ENCODE results near the gene ARHGAP26.
A peak's percentile ranks its signal among the peaks of the same experiment; 100 is the strongest.
"Not testable (repeated sequence)": the region's sequence is repeated elsewhere in the genome, so short reads cannot be mapped to it uniquely, and the experiment has no call there.

Gene ARHGAP26

DNA sequence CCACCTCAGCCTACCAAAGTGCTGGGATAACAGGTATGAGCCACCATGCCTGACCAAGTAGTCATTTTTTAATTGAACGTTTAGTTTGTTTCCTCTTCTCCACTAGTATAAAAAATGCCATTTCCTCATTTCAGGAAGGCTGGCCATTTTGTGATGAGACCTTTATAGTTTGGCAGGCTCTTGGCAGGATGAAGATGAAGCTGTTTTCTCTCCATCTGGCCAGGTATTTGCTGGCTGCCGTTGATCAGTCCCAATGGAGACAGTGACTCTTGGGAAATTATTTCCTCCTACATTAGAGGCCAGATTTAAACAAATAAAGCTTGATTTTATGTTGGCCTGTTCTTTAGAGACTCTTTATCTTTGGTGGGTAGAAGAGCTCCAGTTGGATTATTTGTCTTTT, 199.0 kb downstream of the ARHGAP26 start:
- no peak for DNase-seq

DNA sequence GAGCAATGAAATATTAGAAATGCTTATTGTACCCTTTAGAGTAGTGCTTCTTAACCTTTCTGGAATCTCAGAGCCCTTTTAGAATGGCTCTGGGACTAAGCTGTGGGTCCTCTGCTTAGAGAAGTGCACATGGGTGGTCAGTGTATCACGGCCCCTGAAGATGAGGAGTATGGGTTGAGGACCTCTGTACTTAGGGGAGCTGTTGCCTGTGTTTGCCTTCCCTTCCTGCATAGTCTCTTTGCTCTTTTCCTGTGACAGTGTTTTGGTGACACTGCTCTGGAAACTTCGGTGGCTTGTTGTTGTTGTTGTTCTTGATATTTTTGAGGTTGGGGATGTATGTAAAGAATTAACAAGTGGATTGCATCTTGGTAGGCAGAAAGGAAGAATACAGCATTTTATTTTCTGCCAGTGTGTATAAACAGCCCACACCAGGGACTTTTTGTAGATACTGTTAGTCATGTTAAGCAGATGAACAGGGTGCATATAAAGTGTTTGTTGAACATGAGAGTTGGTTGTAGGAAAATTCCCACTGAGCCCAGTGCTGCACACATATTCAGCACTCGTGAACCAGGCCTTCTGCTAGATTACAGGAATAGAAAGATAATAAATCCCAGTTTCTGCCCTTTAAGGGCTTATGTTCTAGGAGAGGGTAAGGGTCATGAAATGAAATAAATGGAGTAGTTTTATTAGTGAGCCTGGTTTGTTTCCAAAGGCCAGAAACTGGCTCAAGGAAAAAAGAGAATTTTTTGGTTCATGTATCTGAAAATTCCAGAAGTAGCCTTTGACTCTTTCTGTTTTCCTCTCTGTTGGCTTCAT, 199.7 kb downstream of the ARHGAP26 start:
- DNase-seq: no peak

DNA sequence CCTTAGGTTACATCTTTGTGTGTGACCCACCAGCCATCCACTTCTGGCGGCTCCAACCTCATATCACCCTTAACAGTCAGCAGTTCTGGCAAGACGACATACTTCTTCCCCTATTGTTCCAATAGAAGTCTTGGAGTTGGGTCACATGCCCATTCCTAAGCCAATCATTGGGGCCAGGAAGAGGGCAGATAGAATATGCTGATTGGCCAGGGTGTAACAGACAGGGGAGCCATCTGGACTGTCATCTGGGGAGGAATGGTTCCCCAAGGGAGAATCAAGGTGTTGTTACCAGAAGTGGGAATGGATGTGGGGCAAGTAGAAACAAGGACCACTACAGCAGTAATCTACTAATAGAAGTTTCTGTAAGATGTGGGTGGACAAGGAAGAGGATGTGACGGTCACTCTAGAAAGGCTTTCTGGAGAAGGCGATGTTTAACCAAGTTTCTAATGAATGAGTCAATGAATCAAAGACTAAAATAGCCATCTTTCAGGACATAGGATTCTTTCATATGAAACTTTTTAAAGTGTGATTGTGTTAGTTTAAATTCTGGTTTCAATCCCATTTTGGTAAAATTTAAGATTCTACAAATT, 200.4 kb downstream of the ARHGAP26 start:
- no peak for DNase-seq

DNA sequence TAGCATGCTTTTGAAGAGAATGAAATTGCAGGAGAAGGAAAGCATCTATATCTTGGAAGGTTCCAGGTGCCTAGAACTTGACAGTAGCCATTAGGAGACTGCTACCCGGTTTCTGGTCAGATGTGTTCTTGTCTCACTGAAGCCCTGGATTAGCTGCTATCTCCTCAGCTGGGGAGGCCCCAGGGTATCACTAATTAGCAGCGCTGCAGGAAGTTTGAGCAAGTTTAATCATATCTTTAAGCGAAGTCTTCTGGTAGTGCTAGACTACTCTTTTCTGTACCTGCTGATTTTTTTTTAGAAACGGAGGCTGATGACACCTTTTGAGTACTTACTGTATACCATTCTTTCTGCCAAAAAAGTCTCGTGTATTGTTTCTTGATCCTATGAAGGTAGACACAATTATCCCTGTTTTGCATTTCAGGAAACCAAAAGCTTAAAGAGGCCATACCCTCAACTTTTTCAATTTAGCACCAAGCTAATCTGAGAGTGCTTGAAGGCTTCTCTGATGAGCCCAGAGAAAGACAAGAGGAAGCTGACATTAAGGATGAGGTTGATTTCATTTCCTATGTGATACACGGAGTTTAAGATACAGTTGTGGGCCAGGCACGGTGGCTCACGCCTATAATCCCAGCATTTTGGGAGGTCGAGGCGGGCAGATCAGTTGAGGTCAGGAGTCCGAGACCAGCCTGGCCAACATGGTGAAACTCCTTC, 201.3 kb downstream of the ARHGAP26 start:
- no peak for DNase-seq

DNA sequence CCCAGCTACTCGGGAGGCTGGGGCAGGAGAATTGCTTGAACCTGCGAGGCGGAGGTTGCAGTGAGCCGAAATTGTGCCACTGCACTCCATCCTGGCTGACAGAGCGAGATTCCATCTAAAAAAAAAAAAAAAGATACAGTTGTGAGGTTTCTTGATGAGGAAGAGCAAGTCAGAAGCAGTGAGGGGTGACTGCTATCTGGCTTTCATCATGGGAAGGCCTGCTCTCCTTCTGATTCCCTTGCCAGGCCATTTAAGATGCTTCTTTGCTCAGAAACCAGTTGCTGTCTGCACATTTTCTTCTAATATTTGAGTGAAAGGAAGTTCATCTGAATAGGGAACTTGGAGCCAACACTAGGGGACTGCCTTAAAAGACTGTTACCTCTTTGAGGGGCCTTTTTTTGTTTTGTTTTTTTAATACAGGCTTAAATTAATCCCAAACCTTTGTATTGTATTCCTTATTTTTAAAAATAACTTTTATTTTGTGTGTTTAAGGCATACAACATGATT, 201.9 kb downstream of the ARHGAP26 start:
- DNase-seq: no peak

DNA sequence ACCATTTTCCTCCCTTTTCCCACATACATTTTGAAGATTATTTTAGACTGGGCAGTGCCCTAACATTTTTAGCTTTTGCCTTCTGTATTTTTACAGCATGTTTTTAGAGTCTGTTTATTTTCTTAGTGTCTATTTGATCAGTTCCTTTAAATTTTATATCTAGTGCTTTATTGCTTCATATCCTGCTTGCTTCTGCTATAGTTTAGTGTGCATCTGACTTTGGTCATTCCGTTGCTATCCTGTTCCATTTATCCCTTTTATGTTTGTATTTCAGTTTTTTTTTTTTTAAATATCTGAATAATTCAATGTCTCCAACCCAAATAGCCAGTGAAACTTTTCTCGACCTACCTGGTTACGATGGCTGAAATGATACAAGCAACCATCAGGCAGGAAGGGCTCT, 203.8 kb downstream of the ARHGAP26 start:
- no peak for DNase-seq

DNA sequence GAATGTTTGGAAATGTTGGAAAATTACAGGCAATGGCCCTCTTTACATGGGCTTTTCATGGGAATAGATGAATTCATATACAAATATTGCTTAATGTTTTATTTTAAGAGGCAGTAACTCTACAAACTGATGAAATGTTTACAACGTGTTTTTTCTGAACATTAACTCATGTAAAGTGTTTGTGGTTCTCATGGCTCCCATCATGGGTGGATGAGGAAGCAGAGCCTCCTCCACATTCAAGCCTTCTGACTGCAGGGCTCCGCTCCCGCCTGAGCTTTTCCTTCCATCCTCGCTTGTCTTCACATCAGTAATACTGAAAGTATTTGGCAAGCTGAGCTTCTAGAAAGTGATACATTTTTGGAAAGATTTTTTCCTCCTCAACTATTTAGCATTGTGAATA, 204.2 kb downstream of the ARHGAP26 start:
- DNase-seq: no peak

DNA sequence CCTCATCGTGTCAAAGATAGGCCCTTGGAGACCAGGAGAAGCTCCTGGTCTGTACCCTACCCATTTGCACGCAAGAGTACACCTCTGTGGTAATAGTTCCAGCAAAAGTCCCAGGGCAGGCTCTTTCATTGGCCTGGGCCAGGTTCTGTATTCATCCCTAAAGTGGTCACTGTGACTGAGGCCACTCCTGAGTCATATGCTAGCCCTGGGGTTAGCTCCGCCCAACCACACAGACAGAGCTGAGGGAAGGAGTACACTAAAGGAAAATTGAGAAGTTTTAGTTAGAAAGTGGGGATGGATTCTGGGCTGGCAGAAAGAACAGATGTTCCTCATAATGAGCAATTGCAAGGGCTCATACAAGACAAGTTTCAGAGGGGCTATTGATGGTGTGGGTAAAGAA, 206.7 kb downstream of the ARHGAP26 start:
- no peak for DNase-seq

DNA sequence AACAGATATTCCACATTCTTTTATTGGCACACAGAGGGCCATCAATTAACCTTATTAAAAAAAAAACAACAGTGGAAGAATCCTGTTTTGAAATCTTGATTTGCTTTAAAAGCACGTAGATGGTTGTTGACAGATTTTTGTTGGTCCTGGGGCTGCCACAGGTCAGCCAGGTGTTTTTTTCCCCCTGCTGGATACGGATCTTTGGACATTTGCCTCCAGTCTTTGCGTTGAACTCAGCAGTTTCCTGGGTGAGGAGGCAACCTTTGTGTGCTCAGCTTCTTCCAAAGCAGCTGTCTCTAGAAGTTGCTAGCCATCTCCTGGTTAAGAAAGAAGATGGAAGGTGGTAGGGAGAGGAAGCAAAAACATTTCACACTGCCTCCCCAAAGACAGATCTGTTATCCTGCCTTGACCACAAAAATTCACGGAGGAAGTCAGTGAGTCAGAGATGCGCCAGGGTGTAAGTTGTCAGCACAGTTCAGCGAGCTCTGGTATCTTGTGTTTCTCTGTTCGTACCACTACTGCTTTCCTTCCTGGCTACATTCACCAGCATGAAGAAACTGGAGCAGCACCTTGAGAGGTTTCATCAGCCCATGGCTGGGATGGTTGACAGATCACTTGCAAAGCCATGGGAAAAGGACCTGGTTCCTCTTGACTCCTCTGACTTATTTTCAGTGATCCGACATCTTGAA, 207.3 kb downstream of the ARHGAP26 start:
- peak; percentile 58 for DNase-seq

DNA sequence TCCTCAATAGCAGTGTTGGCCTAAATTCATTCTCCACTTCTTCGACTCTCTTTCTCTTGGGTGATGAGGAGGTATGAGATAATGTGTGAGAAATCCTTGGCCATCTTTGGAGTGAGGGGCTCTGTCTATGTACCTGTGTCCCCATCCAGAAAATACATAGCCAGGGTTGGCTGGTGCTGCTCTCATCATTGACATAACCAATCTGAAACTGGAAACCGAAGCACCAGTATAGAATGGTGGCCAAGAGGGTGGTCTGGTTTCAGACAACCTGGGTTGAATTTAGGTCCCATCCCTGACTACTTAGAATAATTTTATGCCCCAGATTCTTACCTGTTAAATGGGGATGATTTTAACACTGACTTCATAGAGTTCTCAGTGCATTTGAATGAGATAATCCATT, 208.1 kb downstream of the ARHGAP26 start:
- no peak for DNase-seq

DNA sequence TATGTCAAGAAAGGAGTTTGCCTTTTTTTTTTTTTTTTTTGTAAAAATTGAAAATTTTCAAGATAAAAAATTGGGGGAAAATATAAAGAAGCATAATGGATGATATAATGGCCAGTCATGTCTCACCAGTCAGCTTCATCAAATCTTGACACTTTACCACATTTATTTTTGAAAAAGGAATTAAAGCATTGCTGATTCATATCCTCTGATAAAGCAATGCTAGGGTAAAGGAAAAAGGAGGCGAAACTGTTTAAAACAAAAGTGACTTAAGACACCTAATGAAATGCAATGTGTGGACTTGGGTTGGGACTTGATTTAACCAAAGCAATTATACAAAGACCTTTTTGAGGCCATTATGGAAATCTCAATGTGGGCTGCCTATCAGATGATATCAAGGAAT, 208.5 kb downstream of the ARHGAP26 start:
- no peak for DNase-seq

DNA sequence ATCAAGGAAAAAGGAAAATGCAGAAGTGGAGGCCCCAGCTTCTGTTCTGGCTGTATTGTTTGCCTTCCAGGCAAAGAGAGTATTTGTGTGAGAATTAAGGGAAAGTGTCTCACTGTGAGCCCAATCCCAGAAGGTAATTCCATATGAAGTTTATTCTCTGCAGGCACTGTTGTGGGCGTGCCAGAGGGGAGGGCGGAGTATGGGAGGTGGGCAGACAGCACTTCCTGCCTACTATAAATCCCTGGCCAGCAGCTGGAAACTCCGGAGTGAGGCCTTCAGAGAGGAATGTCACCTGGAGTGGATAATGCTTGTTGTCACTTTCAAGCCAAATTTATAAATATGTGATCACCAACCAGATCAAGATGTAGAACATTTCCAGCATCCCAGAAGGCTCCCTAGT, 209.5 kb downstream of the ARHGAP26 start:
- DNase-seq: no peak

DNA sequence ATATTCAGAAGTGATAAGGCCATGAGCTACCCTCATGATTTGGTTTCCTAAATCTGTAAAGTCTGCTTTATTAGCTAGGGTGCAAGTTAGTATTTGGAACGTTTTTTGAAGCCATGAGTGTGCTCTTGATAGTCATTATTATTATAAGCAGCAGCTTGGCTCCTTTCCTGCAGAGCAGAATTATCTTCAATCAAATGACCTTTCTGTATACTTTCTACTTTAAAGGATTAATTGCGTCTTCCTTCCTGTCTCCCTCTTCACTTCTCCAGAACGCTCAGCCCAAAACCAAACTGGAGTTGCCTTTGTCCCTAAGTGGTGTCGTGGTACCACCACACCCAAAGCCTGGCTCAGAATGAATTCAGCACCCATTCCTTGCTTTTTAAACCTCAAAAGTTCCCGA, 211.3 kb downstream of the ARHGAP26 start:
- no peak for DNase-seq

DNA sequence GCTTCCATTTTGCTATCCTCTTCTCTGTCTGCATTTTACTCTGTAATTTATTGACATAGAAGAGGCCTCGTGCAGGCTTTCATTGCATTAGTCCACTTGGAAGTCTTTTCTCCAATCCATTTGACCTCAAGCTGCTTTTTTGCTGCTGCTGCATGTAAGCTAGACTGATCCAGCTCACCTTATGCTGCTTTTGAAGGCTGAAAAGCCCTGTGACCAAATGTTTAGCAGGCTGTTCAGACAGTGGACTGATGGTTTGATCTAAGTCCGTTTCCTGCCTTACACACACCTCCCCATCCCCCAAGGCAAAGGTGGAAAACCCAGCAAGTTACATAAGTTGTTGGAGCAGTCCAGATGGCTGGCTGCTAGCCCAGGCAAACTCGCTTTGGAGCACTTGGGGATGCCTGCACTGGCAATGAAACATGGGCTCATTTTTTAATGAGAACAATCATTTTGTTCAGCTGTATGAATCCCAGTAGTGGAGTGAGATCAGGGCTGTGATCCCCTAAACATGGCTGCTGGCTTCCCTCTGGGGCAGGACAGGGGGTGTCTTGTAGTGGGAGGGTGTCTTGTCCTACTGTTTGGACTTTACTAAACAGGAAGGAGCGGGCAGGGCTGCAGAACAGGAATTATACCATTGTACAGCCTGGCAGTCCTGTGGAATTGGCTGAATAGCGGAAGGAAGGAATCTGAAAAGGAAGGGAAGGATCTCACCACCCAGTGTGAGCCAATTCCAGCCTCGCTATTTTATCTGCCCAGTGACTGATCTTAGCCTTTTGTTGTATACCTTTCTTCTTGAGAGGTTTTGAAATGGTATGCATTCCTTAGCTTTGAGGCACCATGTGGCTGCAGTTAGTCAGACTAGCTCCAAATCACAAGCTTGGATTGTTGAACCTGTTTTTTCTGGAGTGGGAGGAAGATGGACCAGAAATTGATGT, 212.0 kb downstream of the ARHGAP26 start:
- no peak for DNase-seq

DNA sequence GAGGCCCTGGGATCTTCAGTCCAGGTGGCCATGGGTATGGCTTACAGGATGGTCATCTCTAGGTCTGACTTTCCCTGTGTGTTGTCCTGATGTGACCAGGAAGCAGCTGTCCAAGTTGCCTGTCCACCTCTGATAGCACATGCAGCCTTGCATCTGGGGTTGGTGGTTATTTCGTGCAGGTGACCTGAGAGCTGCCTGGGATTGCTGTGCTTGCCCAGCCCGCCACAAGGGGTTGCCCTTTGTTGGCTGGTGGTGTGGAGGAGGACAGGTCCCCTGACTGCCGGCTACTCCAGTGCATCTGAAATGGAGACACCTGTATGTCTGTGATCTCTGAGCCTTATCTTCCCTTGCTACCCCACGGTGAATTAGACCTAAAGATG, 212.6 kb downstream of the ARHGAP26 start:
- no peak for DNase-seq

DNA sequence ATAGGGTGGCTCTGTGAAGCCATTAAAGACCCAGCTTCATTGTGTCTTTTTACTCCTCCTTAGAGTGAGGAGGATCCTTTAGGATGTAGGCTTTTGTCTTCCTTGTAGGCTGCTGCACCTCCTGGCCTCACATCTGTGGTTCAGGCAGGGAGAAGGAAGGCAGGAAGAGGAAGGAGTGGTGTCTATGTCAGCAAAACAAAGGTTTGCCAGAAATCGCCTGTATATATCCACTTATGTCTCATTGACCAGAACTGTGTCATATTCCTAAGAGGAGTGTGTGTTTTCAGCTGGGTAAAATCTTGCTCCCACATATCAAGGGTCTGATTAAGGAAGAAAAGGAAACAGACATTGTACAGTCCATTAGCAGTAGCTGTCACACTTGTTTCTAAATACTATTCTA, 213.8 kb downstream of the ARHGAP26 start:
- DNase-seq: no peak

DNA sequence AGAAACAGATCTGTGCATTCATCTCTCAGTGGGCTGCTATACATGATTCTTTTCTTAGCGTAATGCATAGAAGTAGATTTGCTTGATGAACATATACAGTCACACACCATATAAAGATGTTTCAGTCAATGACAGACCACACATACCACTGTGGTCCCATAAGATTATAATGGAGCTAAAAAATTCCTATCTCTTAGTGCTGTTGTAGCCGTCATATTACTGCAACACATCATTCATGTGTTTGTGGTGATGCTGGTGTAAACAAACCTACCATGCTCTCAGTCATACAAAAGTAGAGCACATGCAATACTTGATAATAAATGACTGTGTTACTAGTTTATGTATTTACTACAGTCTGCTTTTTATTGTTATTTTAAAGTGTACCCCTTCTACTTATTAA, 214.3 kb downstream of the ARHGAP26 start:
- DNase-seq: no peak

DNA sequence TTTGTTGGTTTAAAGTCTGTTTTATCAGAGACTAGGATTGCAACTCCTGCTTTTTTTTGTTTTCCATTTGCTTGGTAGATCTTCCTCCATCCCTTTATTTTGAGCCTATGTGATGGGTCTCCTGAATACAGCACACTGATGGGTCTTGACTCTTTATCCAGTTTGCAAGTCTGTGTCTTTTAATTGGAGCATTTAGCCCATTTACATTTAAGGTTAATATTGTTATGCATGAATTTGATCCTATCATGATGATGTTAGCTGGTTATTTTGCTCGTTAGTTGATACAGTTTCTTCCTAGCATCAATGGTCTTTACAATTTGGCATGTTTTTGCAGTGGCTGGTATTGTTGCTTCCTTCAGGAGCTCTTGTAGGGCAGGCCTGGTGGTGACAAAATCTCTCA, 219.1 kb downstream of the ARHGAP26 start:
- not testable (repeated sequence) for DNase-seq

DNA sequence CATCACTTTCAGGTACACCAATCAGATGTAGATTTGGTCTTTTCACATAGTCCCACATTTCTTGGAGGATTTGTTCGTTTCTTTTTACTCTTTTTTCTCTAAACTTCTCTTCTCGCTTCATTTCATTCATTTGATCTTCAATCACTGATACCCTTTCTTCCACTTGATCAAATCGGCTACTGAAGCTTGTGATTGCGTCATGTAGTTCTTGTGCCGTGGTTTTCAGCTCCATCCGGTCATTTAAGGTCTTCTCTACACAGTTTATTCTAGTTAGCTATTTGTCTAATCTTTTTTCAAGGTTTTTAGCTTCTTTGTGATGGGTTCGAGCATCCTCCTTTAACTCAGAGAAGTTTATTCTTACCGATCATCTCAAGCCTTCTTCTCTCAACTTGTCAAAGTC, 219.9 kb downstream of the ARHGAP26 start:
- DNase-seq: not testable (repeated sequence)

DNA sequence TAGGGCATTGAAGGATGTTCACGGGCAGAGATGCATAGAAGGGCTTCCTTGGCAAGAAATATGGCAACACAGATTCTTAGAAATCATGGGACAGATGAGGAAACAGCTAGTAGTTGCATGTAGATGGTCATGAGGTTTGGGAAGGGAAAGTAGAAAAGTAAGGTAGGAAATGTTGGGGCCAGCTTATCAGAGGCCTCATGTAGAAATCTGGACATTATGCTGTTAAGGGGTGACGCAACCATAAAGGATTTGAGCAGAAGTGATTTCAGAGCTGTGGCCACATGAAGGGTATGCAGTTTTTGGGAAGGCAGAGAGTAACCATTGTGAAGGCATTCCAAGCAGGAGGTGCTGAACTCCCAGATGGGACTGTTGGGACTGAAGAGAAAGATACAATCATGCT, 224.0 kb downstream of the ARHGAP26 start:
- no peak for DNase-seq

DNA sequence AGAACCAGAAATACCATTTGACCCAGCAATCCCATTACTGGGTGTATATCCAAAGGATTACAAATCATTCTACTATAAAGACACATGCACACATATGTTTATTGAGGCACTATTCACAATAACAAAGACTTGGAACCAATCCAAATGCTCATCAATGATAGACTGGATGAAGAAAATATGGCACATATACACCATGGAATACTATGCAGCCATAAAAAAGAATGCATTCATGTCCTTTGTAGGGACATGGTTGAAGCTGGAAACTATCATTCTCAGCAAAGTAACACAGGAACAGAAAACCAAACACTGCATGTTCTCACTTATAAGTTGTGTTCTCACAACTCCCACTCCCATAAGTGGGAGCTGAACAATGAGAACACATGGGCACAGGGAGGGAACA, 225.4 kb downstream of the ARHGAP26 start:
- not testable (repeated sequence) for DNase-seq

DNA sequence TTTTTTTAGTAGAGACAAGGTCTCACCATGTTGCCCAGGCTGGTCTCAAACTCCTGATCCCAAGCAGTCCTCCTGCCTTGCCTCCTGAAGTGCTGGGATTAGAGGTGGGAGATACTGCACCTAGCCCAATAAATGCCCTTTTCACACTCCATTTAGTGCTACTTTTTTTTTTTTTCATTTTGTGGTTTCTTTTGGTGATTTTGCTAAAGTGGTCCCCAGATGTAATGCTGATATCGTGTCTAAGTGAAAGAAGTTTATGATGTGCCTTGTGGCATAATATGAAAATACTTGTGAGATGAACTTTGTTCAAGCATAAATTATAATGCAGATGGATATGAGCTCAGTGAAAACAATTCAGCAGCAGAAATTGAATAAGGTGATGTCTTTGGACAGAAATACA, 227.4 kb downstream of the ARHGAP26 start:
- DNase-seq: no peak
